ENCODE data around the gene COX8C.

COX8C gene

GRCh38 chr14:93346926-93347721 lies at the start of gene COX8C:
Gene COX8C, plus strand, starts transcription at chr14:93347182. Its CDS starts 87 bp downstream, at chr14:93347269.
- DNase-seq: no peak

GRCh38 chr14:93299416-93299815 lies 47.6 kb upstream of the COX8C start:
- DNase-seq: no peak

GRCh38 chr14:93299866-93300265 lies 47.1 kb upstream of the COX8C start:
- DNase-seq: no peak

- no peak for DNase-seq
Measured at GRCh38 chr14:93301821-93302447, 45.0 kb upstream of the COX8C start.

GRCh38 chr14:93302688-93303581 lies 44.0 kb upstream of the COX8C start:
- DNase-seq: no peak

- no peak for DNase-seq
Measured at GRCh38 chr14:93303659-93304058, 43.3 kb upstream of the COX8C start.

GRCh38 chr14:93304771-93305170 lies 42.2 kb upstream of the COX8C start:
- no peak for DNase-seq

GRCh38 chr14:93305725-93306418 lies 41.1 kb upstream of the COX8C start:
- no peak for DNase-seq

- no peak for DNase-seq
Measured at GRCh38 chr14:93306812-93307211, 40.2 kb upstream of the COX8C start.

GRCh38 chr14:93308686-93309345 lies 38.2 kb upstream of the COX8C start:
- DNase-seq: no peak

GRCh38 chr14:93309427-93309966 lies 37.5 kb upstream of the COX8C start:
- DNase-seq: no peak

GRCh38 chr14:93311082-93311481 lies 35.9 kb upstream of the COX8C start:
- DNase-seq: no peak

- DNase-seq: no peak
Measured at GRCh38 chr14:93315575-93315974, 31.4 kb upstream of the COX8C start.

- no peak for DNase-seq
Measured at GRCh38 chr14:93316716-93317115, 30.3 kb upstream of the COX8C start.

- no peak for DNase-seq
Measured at GRCh38 chr14:93317210-93317874, 29.6 kb upstream of the COX8C start.

GRCh38 chr14:93317875-93318807 lies 28.8 kb upstream of the COX8C start:
- no peak for DNase-seq

GRCh38 chr14:93318927-93319326 lies 28.1 kb upstream of the COX8C start:
- DNase-seq: no peak

GRCh38 chr14:93319494-93319893 lies 27.5 kb upstream of the COX8C start:
- no peak for DNase-seq

- DNase-seq: no peak
Measured at GRCh38 chr14:93319958-93320357, 27.0 kb upstream of the COX8C start.

- DNase-seq: no peak
Measured at GRCh38 chr14:93320489-93320888, 26.5 kb upstream of the COX8C start.
